ENCODE data around the gene NDUFS3. TPM values are rescaled to one million over a fixed set of nuclear protein-coding genes. Genes with fewer than 3 reads are reported as not detected.

The NDUFS3 gene
- total RNA-seq, 6 donors from 2014 or later: 42.5 to 92.6 (median 72.2) TPM

DNA sequence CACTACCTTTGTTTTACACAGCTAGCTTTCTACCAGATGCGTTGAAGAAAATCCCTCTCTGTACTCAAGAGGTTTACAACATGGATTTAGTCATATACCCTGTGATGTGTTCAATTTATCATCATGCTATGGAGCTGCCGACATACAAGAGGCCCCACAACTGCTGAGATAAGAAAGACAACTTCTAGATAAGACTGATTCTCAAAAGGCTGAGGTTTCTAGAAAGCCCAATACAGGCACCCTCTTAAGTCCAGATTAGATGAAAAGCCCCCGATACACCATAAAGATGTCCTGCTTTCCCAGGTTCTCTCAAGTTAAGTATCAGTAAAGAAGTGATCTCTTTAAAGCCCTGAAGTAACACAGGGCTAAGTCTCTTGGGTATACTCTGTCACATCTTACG lies 49.2 kb downstream of the NDUFS3 start:
- TF ChIP-seq CTCF (IDR thresholded peaks at IDR 0.05) (no peak), EP300 (IDR thresholded peaks at IDR 0.05) (no peak), POLR2A (IDR thresholded peaks at IDR 0.05) (no peak), POLR2AphosphoS5 (IDR thresholded peaks at IDR 0.05) (no peak)
- H3K27ac ChIP-seq: no peak overlapping the region
- no peaks in the 10 kb centered on the region for H3K27me3 ChIP-seq
- no peaks in the 10 kb centered on the region for H3K9me3 ChIP-seq
- peaks cover 42 to 100% (median 69%) of the 10 kb centered on the region in 4 donors for H3K36me3 ChIP-seq
- DNase-seq (no peak), ATAC-seq (ENCODE audit: low FRiP score in 2 of 2) (no peak)
- WGBS, 2 donors: 88 to 89% methylated on average over 4 of the region's 4 CpGs
- no peaks in the 10 kb centered on the region for H3K4me1 ChIP-seq
- H3K4me3 ChIP-seq: no peak overlapping the region

- ATAC-seq (ENCODE audit: low FRiP score in 2 of 2): no peak
- TF ChIP-seq CTCF (IDR thresholded peaks at IDR 0.05): no peak
- Histone ChIP-seq H3K36me3 (peaks cover 41 to 100% (median 73%) of the 10 kb centered on the region in 4 donors), H3K4me3 (no peak overlapping the region), H3K27me3 (no peaks in the 10 kb centered on the region), H3K4me1 (no peaks in the 10 kb centered on the region), H3K27ac (no peak overlapping the region), H3K9me3 (no peaks in the 10 kb centered on the region)
- no peak for DNase-seq
- 56 to 58% methylated on average over 5 of the region's 5 CpGs for WGBS, 2 donors
These were observed 52.6 kb downstream of the NDUFS3 start for GRCh38 chr11:47631473-47631872.

Small RNA genes within 50 kb of the gene (small RNA-seq; reads per million reads assigned to genes)
- gene RN7SL652P: 0 reads per million in 4 donors
- gene RNU5E-10P: 0 reads per million in 4 donors

Other genes starting within 250 kb of the NDUFS3 start
- gene MYBPC3, start 226.4 kb upstream of the NDUFS3 start, total RNA-seq: 1 to 10 TPM in 3 of 6 donors, under 1 TPM in 2, not detected in 1; 0.61 to 1.8 (median 1.0) TPM
- 100 to 1,000 TPM in 5 of 6 donors, 10 to 100 TPM in 1; 52.8 to 275 (median 179) TPM for gene SPI1, start 200.5 kb upstream of the NDUFS3 start, total RNA-seq
- gene SLC39A13, start 170.5 kb upstream of the NDUFS3 start, total RNA-seq: 10 to 100 TPM; 47.9 to 98.8 (median 62.8) TPM
- 100 to 1,000 TPM in 3 of 6 donors, 10 to 100 TPM in 3; 70.1 to 116 (median 99.8) TPM for gene PSMC3, start 152.6 kb upstream of the NDUFS3 start, total RNA-seq
- gene RAPSN, start 129.9 kb upstream of the NDUFS3 start, total RNA-seq: 1 to 10 TPM in 2 of 6 donors, under 1 TPM in 1, not detected in 3; 0.30 to 1.1 (median 1.0) TPM
- 100 to 1,000 TPM in 3 of 6 donors, 10 to 100 TPM in 3; 82.7 to 194 (median 113) TPM for gene CELF1, start 25.9 kb upstream of the NDUFS3 start, total RNA-seq
- 100 to 1,000 TPM in 2 of 6 donors, 10 to 100 TPM in 4; 69.1 to 188 (median 89.9) TPM for gene PTPMT1, start 13.5 kb upstream of the NDUFS3 start, total RNA-seq
- 10 to 100 TPM in 5 of 6 donors, 1 to 10 TPM in 1; 3.1 to 22.2 (median 17.4) TPM for gene KBTBD4, start 104 bp upstream of the NDUFS3 start, total RNA-seq
- gene FAM180B, start 7.6 kb downstream of the NDUFS3 start, total RNA-seq: under 1 TPM in 2 of 6 donors, not detected in 4; 0.14 to 0.30 TPM
- 1 to 10 TPM in 1 of 6 donors, under 1 TPM in 3, not detected in 2; 0.46 to 2.1 (median 0.78) TPM for gene C1QTNF4, start 15.3 kb downstream of the NDUFS3 start, total RNA-seq
- gene MTCH2, start 63.5 kb downstream of the NDUFS3 start, total RNA-seq: 10 to 100 TPM; 21.0 to 61.3 (median 35.6) TPM
- 10 to 100 TPM in 3 of 6 donors, 1 to 10 TPM in 3; 1.6 to 39.0 (median 10.7) TPM for gene AGBL2, start 136.3 kb downstream of the NDUFS3 start, total RNA-seq
- gene FNBP4, start 188.3 kb downstream of the NDUFS3 start, total RNA-seq: 100 to 1,000 TPM in 4 of 6 donors, 10 to 100 TPM in 2; 57.8 to 479 (median 155) TPM